Upper lobe of left lung (tissue), 6 donors: ENCODE measurements around the gene KRT82. TPM values are rescaled to one million over a fixed set of nuclear protein-coding genes. Genes with fewer than 3 reads are reported as not detected.
"Not testable (repeated sequence)": the region's sequence is repeated elsewhere in the genome, so short reads cannot be mapped to it uniquely, and the experiment has no call there.

ENCODE experiments used
- ATAC-seq, 2 donors: fragments of 200-7000 bp; cut with Tn5 transposase; one replicate each; pipeline ENCODE4 v1.9.1; 2022; ENCODE audit warnings: mild to moderate bottlenecking in 2 of 2, moderate library complexity in 2 of 2; ENCODE audit not compliant: low FRiP score in 2 of 2
- DNase-seq, 2 donors: peaks; one replicate each; pipeline ENCODE4 v3.0.0-alpha.2; 2019 to 2020
- H3K27ac ChIP-seq, 4 donors: fragments of 200-600 bp; sonication (generic); one replicate each; pipeline ENCODE4 v1.5.1; 2016 to 2019
- H3K27me3 ChIP-seq, 4 donors: fragments of 200-600 bp; sonication (generic); one replicate each; pipeline ENCODE4 v1.5.1; 2017 to 2019
- H3K36me3 ChIP-seq, 4 donors: fragments of 200-600 bp; sonication (generic); one replicate each; pipeline ENCODE4 v1.5.1; 2016 to 2019
- H3K4me1 ChIP-seq, 4 donors: fragments of 200-600 bp; sonication (generic); one replicate each; pipeline ENCODE4 v1.5.1; 2018 to 2019
- H3K4me3 ChIP-seq, 4 donors: fragments of 200-600 bp; sonication (generic); one replicate each; pipeline ENCODE4 v1.5.1; 2017 to 2019; ENCODE audit warnings: mild to moderate bottlenecking in 2 of 4, moderate library complexity in 1 of 4
- H3K9me3 ChIP-seq, 4 donors: fragments of 200-600 bp; sonication (generic); one replicate each; pipeline ENCODE4 v1.5.1; 2018 to 2019
- CTCF ChIP-seq, 6 experiments: fragments of 450-650 bp in 4 of 6; fragments of 200-600 bp in 2 of 6; sonication (generic) in 2 of 6; IDR thresholded peaks; one replicate each; pipeline ENCODE4 v1.5.1; 2016 to 2019; ENCODE audit warnings: antibody characterized with exemption in 6 of 6
- EP300 ChIP-seq, 4 donors: sonication (generic); formaldehyde crosslinking; IDR thresholded peaks; one replicate each; pipeline ENCODE4 v1.5.1; 2017; ENCODE audit warnings: antibody characterized with exemption in 4 of 4, control low read depth in 2 of 4
- POLR2A ChIP-seq, 4 donors: fragments of 450-650 bp; IDR thresholded peaks; one replicate each; pipeline ENCODE4 v1.5.1; 2016 to 2017; ENCODE audit warnings: antibody characterized with exemption in 4 of 4, mild to moderate bottlenecking in 2 of 4
- POLR2AphosphoS5 ChIP-seq, 2 donors: sonication (generic); formaldehyde crosslinking; IDR thresholded peaks; one replicate each; pipeline ENCODE4 v1.5.1; 2017; ENCODE audit warnings: antibody characterized with exemption in 2 of 2
- WGBS, 2 donors: methylation state at CpG; one replicate each; pipeline ENCODE4 v1.1.5; 2017 to 2018; 5-methylcytosine and 5-hydroxymethylcytosine counted together
- total RNA-seq, 6 donors: library from RNA; depleted of rRNA in 4 of 6; stranded (reverse); fragments of >200 nt in 4 of 6; gene quantifications; one replicate each; pipeline versions ENCODE4 v1.1.0 to v1.2.1, GENCODE V29; 2016 to 2021
- donor health status: DM: no; HTN: no; CAD: no; lungs with moderate emphysema.
- donor health status: DM: no; HTN: yes; CAD: no; lungs with severe emphysema.

The KRT82 gene
- total RNA-seq, 6 donors from 2014 or later = not detected

DNA sequence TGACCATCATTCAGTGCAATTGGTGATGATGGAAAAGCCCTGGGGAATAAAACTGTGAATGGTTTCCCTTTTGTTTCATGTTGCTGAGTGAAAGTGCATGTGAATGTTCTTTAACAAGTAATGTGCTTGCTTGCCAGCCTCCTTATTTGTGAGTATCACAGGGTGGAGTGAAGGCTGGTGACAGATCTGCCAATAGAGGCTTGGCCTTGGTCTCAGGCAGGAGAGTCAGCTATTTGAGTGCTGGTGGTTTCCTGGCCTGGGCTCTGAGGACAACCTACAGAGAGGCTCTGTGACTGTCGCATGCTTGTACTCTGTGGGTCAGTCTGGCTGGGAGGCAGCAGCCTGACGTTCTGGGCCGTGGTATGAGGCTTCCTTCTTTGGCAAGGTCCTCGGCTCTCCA, 59.5 kb downstream of the KRT82 start:
- Histone ChIP-seq H3K4me1 (peaks cover 3 to 10% (median 7%) of the 10 kb centered on the region in 4 donors), H3K4me3 (no peak overlapping the region), H3K27ac (no peak overlapping the region), H3K27me3 (no peaks in the 10 kb centered on the region), H3K36me3 (no peaks in the 10 kb centered on the region), H3K9me3 (peaks cover 0 to 10% (median 0%) of the 10 kb centered on the region in 4 donors)
- DNase-seq (peak in 1 of 2 donors; percentile 68), ATAC-seq (peak in 1 of 2 donors; percentile 64)
- WGBS, 2 donors = 23 to 35% methylated on average over 4 of the region's 4 CpGs
- TF ChIP-seq POLR2AphosphoS5 (IDR thresholded peaks at IDR 0.05) = no peak
- TF ChIP-seq POLR2A (IDR thresholded peaks at IDR 0.05) = no peak
- no peak for TF ChIP-seq CTCF (IDR thresholded peaks at IDR 0.05)
- TF ChIP-seq EP300 (IDR thresholded peaks at IDR 0.05) = no peak

DNA sequence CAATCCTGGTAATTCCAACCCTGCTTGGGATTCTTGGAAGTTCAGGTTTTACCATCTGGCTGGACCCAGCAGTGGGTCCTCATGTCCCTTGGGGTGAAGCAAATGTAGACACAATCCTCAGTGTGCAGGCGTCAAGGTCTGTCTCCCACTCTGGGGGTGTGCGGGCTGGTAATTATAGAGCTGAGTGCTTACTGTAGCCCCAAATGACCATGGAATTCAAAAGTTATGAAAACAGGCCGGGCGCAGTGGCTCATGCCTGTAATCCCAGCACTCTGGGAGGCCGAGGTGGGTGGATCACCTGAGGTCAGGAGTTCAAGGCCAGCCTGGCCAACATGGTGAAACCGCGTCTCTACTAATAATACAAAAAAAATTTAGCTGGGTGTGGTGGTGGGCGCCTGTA, 61.1 kb downstream of the KRT82 start:
- H3K36me3 ChIP-seq, H3K4me3 ChIP-seq, DNase-seq, ATAC-seq, H3K27ac ChIP-seq, H3K4me1 ChIP-seq, H3K27me3 ChIP-seq, H3K9me3 ChIP-seq: not testable (repeated sequence)
- 84 to 91% methylated on average over 7 to 8 of the region's 8 CpGs for WGBS, 2 donors

DNA sequence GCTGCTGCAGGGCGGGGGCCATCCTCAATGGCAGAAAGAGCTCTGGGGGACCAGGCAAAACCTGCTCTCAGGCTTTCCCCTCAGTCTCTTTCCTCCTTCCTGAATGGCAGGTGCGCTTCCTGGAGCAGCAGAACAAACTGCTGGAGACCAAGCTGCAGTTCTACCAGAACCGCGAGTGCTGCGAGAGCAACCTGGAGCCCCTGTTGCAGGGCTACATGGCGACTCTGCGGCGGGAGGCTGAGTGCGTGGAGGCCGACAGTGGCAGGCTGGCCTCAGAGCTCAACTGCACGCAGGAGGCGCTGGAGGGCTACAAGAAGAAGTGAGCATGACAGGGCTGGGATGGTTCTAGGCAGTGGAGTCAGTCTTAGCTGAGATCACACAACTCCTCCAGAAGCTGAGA, 62.0 kb downstream of the KRT82 start:
- ATAC-seq (no peak), DNase-seq (no peak)
- Histone ChIP-seq H3K4me3 (no peak overlapping the region), H3K27ac (no peak overlapping the region), H3K36me3 (no peaks in the 10 kb centered on the region), H3K4me1 (peaks cover 0 to 4% (median 4%) of the 10 kb centered on the region in 4 donors), H3K9me3 (peaks cover 0 to 10% (median 0%) of the 10 kb centered on the region in 4 donors), H3K27me3 (no peaks in the 10 kb centered on the region)
- 79 to 93% methylated on average over 10 to 12 of the region's 12 CpGs for WGBS, 2 donors
- no peak for TF ChIP-seq POLR2AphosphoS5 (IDR thresholded peaks at IDR 0.05)
- no peak for TF ChIP-seq EP300 (IDR thresholded peaks at IDR 0.05)
- no peak for TF ChIP-seq CTCF (IDR thresholded peaks at IDR 0.05)
- TF ChIP-seq POLR2A (IDR thresholded peaks at IDR 0.05) = no peak

Other genes starting within 250 kb of the KRT82 start
- gene KRT80, start 214.3 kb downstream of the KRT82 start, total RNA-seq = 10 to 100 TPM in 2 of 6 donors, 1 to 10 TPM in 4; 2.1 to 15.2 (median 6.6) TPM
- 1,000 to 10,000 TPM in 2 of 6 donors, 100 to 1,000 TPM in 4; 247 to 1,279 (median 821) TPM for gene KRT7, start 173.1 kb downstream of the KRT82 start, total RNA-seq
- 1 to 10 TPM in 2 of 6 donors, under 1 TPM in 2, not detected in 2; 0.30 to 1.5 (median 0.93) TPM for gene KRT86, start 131.7 kb downstream of the KRT82 start, total RNA-seq
- 1 to 10 TPM in 1 of 6 donors, under 1 TPM in 3, not detected in 2; 0.39 to 1.4 (median 0.52) TPM for gene KRT81, start 114.8 kb downstream of the KRT82 start, total RNA-seq
- not detected for gene KRT83, start 84.9 kb downstream of the KRT82 start, total RNA-seq
- gene KRT85, start 38.9 kb downstream of the KRT82 start, total RNA-seq = not detected
- not detected for gene KRT84, start 20.7 kb downstream of the KRT82 start, total RNA-seq
- not detected for gene KRT75, start 28.0 kb upstream of the KRT82 start, total RNA-seq
- gene KRT6B, start 45.8 kb upstream of the KRT82 start, total RNA-seq = under 1 TPM in 1 of 6 donors, not detected in 5; 0.17 TPM
- gene KRT6C, start 67.5 kb upstream of the KRT82 start, total RNA-seq = not detected
- gene KRT6A, start 86.9 kb upstream of the KRT82 start, total RNA-seq = 1 to 10 TPM in 4 of 6 donors, under 1 TPM in 1, not detected in 1; 0.61 to 4.5 (median 1.4) TPM
- gene KRT5, start 114.1 kb upstream of the KRT82 start, total RNA-seq = 10 to 100 TPM in 1 of 6 donors, 1 to 10 TPM in 3, not detected in 2; 3.6 to 43.3 (median 4.8) TPM
- gene KRT71, start 146.8 kb upstream of the KRT82 start, total RNA-seq = not detected
- not detected for gene KRT74, start 167.5 kb upstream of the KRT82 start, total RNA-seq
- gene KRT72, start 195.1 kb upstream of the KRT82 start, total RNA-seq = under 1 TPM in 2 of 6 donors, not detected in 4; 0.11 to 0.37 TPM
- under 1 TPM in 2 of 6 donors, not detected in 4; 0.15 to 0.55 TPM for gene KRT73, start 212.2 kb upstream of the KRT82 start, total RNA-seq
- gene KRT2, start 245.9 kb upstream of the KRT82 start, total RNA-seq = not detected